Measurements from ENCODE around the gene MATN3.

Gene MATN3

GRCh38 chr2:20012282-20013125, at the start of gene MATN3:
MATN3 (minus strand) TSS chr2:20012668; CDS start chr2:20012631, 37 bp downstream.
- no peak for TF ChIP-seq CTCF (IDR thresholded peaks at IDR 0.05; ENCODE audit: low read depth, low read length, missing control alignments)
- no peak within 1 kb of the TSS; the same call in 1 of the 2 replicates for H3K4me3 ChIP-seq (ENCODE audit: low read depth, low read length)
- DNase-seq (ENCODE audit: low read depth): no peak

- no peak for TF ChIP-seq CTCF (IDR thresholded peaks at IDR 0.05; ENCODE audit: low read depth, low read length, missing control alignments)
- no peak overlapping the region for H3K4me3 ChIP-seq (ENCODE audit: low read depth, low read length)
- no peak for DNase-seq (ENCODE audit: low read depth)
These were observed 49.5 kb upstream of the MATN3 start for GRCh38 chr2:20061940-20062339.

GRCh38 chr2:20061476-20061875, 49.0 kb upstream of the MATN3 start:
- H3K4me3 ChIP-seq (ENCODE audit: low read depth, low read length): no peak overlapping the region
- no peak for DNase-seq (ENCODE audit: low read depth)
- TF ChIP-seq CTCF (IDR thresholded peaks at IDR 0.05; ENCODE audit: low read depth, low read length, missing control alignments): no peak

- DNase-seq (ENCODE audit: low read depth): no peak
- no peak overlapping the region for H3K4me3 ChIP-seq (ENCODE audit: low read depth, low read length)
- TF ChIP-seq CTCF (IDR thresholded peaks at IDR 0.05; ENCODE audit: low read depth, low read length, missing control alignments): no peak
These were observed 47.6 kb upstream of the MATN3 start for GRCh38 chr2:20060106-20060505.

GRCh38 chr2:20057268-20057667, 44.8 kb upstream of the MATN3 start:
- no peak for TF ChIP-seq CTCF (IDR thresholded peaks at IDR 0.05; ENCODE audit: low read depth, low read length, missing control alignments)
- no peak overlapping the region for H3K4me3 ChIP-seq (ENCODE audit: low read depth, low read length)
- DNase-seq (ENCODE audit: low read depth): no peak

GRCh38 chr2:20054931-20055330, 42.5 kb upstream of the MATN3 start:
- DNase-seq (ENCODE audit: low read depth): no peak
- no peak overlapping the region for H3K4me3 ChIP-seq (ENCODE audit: low read depth, low read length)
- no peak for TF ChIP-seq CTCF (IDR thresholded peaks at IDR 0.05; ENCODE audit: low read depth, low read length, missing control alignments)

- TF ChIP-seq CTCF (IDR thresholded peaks at IDR 0.05; ENCODE audit: low read depth, low read length, missing control alignments): no peak
- DNase-seq (ENCODE audit: low read depth): no peak
These were observed 41.7 kb upstream of the MATN3 start for GRCh38 chr2:20054119-20054518.

More at GRCh38 chr2:20054119-20054518, 41.7 kb upstream of the MATN3 start:
- H3K4me3 ChIP-seq (ENCODE audit: low read depth, low read length): no peak overlapping the region

Data from GM12864 (cell line).